HepG2 (cell line): ENCODE results near the gene NECAB2. TPM values are rescaled to one million over a fixed set of nuclear protein-coding genes. Genes with fewer than 3 reads are reported as not detected.
A peak's percentile ranks its signal among the peaks of the same experiment; 100 is the strongest.
"Not testable (repeated sequence)": the region's sequence is repeated elsewhere in the genome, so short reads cannot be mapped to it uniquely, and the experiment has no call there.

ENCODE experiments used
- ATAC-seq: fragments of 200-7000 bp; cut with Tn5 transposase; 3 replicates; pipeline ENCODE4 v1.9.1; 2020; ENCODE audit warnings: mild to moderate bottlenecking, moderate library complexity
- BruUV-seq: library from RNA; stranded (reverse); fragments of 400-500 nt; replicated peaks from 2 replicates; lab custom pipeline; 2021; lab: Mats Ljungman, UMichigan
- CTCF ChIA-PET: fragments of 300-600 bp; formaldehyde crosslinking; extraction: SDS; loops from one replicate; lab custom pipeline; 2021; ENCODE audit warnings: low total read pairs, inconsistent platforms, low intra/inter-chr PET ratio; lab: Yijun Ruan, JAX
- POLR2A ChIA-PET: fragments of 350-600 bp; sonication (Branson Sonifier 250); formaldehyde crosslinking; loops from one replicate; lab custom pipeline; 2020; ENCODE audit warnings: antibody characterized with exemption, inconsistent platforms; lab: Yijun Ruan, JAX
- DNase-seq: peaks from one replicate; pipeline ENCODE4 v3.0.0-alpha.2; 2015; ENCODE audit warnings: low spot score
- FAIRE-seq: peaks from 3 replicates; lab custom pipeline; 2011; peaks lifted over from hg19 to GRCh38; lab: Jason Lieb, UNC
- H2AFZ ChIP-seq: one replicate; pipeline ENCODE4 v1.6.1; 2011; ENCODE audit warnings: low read length, inconsistent platforms
- H3K27ac ChIP-seq: fragments of 300-600 bp; 3 replicates; pipeline ENCODE4 v1.8.0; 2011; ENCODE audit warnings: mixed run types, mild to moderate bottlenecking, mixed read lengths, low read length, inconsistent platforms; ENCODE audit not compliant: insufficient read depth; ENCODE audit errors: extremely low read length
- H3K27me3 ChIP-seq, 2 experiments: fragments of 200-600 bp in 1 of 2; 2 replicates in 1 of 2; 3 replicates in 1 of 2; pipeline versions ENCODE4 v1.6.0 to v1.8.0; 2011; ENCODE audit warnings: low read length in 2 of 2, mild to moderate bottlenecking in 2 of 2, moderate library complexity in 2 of 2, inconsistent platforms in 1 of 2; ENCODE audit not compliant: insufficient read depth in 2 of 2, control insufficient read depth in 1 of 2
- H3K36me3 ChIP-seq, 2 experiments: fragments of 200-600 bp in 1 of 2; replicated peaks in 1 of 2; 2 replicates in 1 of 2; 3 replicates in 1 of 2; pipeline versions ENCODE4 v1.5.1 to v1.8.0; 2011; ENCODE audit warnings: low read length in 2 of 2, inconsistent platforms in 1 of 2; ENCODE audit not compliant: insufficient read depth in 2 of 2, control insufficient read depth in 1 of 2
- H3K4me1 ChIP-seq: 2 replicates; pipeline ENCODE4 v1.5.1; 2012; ENCODE audit warnings: low read length, inconsistent platforms; ENCODE audit not compliant: insufficient read depth
- H3K4me2 ChIP-seq: 2 replicates; pipeline ENCODE4 v1.6.0; 2011; ENCODE audit warnings: low read depth, low read length, inconsistent platforms
- H3K4me3 ChIP-seq, 3 experiments: fragments of 200-600 bp in 1 of 3; sonication (generic), shearing (Covaris generic) in 1 of 3; replicated peaks in 1 of 3; 2 replicates each; pipeline ENCODE4 v1.5.1; 2011 to 2016; ENCODE audit warnings: low read length in 3 of 3, inconsistent platforms in 2 of 3, low read depth in 2 of 3, mild to moderate bottlenecking in 2 of 3, control low read depth in 1 of 3, mixed read lengths in 1 of 3; ENCODE audit not compliant: insufficient read depth in 1 of 3
- H3K79me2 ChIP-seq: one replicate; pipeline ENCODE4 v1.6.1; 2011; ENCODE audit warnings: low read length, inconsistent platforms; ENCODE audit not compliant: insufficient read depth
- H3K9ac ChIP-seq: 2 replicates; pipeline ENCODE4 v1.6.0; 2011; ENCODE audit warnings: mild to moderate bottlenecking, low read depth, low read length, inconsistent platforms; ENCODE audit not compliant: insufficient read depth
- H3K9me3 ChIP-seq: 2 replicates; pipeline ENCODE4 v1.5.1; 2012; ENCODE audit warnings: mild to moderate bottlenecking, low read length
- H4K20me1 ChIP-seq: 2 replicates; pipeline ENCODE4 v1.6.0; 2011; ENCODE audit warnings: inconsistent platforms, mild to moderate bottlenecking, low read length, moderate library complexity; ENCODE audit not compliant: insufficient read depth
- CTCF ChIP-seq: sonication (generic); formaldehyde crosslinking; IDR thresholded peaks from 2 replicates; pipeline ENCODE4 v1.5.0; 2020; ENCODE audit warnings: mild to moderate bottlenecking, missing genetic modification reagents, moderate library complexity
- MNT ChIP-seq: fragments of 450-650 bp; IDR thresholded peaks from 2 replicates; pipeline ENCODE4 v1.6.1; 2016
- MXI1 ChIP-seq: IDR thresholded peaks from 3 replicates; pipeline ENCODE4 v1.6.1; 2012; ENCODE audit warnings: low read depth, low read length, inconsistent platforms, borderline replicate concordance
- WGBS: methylation state at CpG from one replicate; pipeline ENCODE4 v1.1.6; 2017; ENCODE audit warnings: low lambda C conversion rate; 5-methylcytosine and 5-hydroxymethylcytosine counted together
- in situ Hi-C: cut with HindIII; loops from 2 replicates; pipeline ENCODE4 v1.10.0; 2017; ENCODE audit warnings: low pct_unique_long_range_greater_than_20kb; ENCODE audit not compliant: extremely low pct_ligation_motif_present
- intact Hi-C: fragments of 100-400 bp; cut with micrococcal nuclease; formaldehyde crosslinking; loops from one replicate; pipeline ENCODE4 v1.10.0; 2022; ENCODE audit not compliant: unreplicated experiment
- polyA plus RNA-seq, 8 experiments: library from polyadenylated mRNA; depleted of rRNA in 3 of 8; stranded (reverse) in 7 of 8; unstranded in 1 of 8; fragments of >200 nt; fragmentation: Illumina TruSeq in 4 of 8; extraction: Trizol in 4 of 8; gene quantifications; 2 replicates each; pipeline versions ENCODE4 v1.2.1 to v1.2.3, GENCODE V29; 2011 to 2016; ENCODE audit warnings: low read depth in 4 of 8, missing spikeins in 1 of 8, mixed read lengths in 1 of 8; ENCODE audit not compliant: insufficient read depth in 1 of 8
- total RNA-seq, 5 experiments: library from RNA; depleted of rRNA; stranded (reverse); fragments of >200 nt; fragmentation: Illumina TruSeq; extraction: Trizol; gene quantifications; 2 replicates each; pipeline ENCODE4 v1.2.3, GENCODE V29; 2016; ENCODE audit warnings: low read depth in 1 of 5

NECAB2 gene
- total and polyA plus RNA-seq, 2 of the 13 experiments (the other 11 are each of a cell fraction or from before 2014, with no cell fraction given): 0.21 to 0.49 TPM

- TF ChIP-seq MXI1 (0 out of 3 replicates have a peak, but pooled peaks have one; percentile 19), MNT (peak; percentile 58), CTCF (CRISPR knock-in tag) (peak; percentile 22; the same call in 1 of the 2 replicates)
- peak; percentile 53 for DNase-seq
- H3K36me3 ChIP-seq, H2AFZ ChIP-seq, H3K9ac ChIP-seq, FAIRE-seq, H3K4me3 ChIP-seq, H3K27me3 ChIP-seq, H3K27ac ChIP-seq, BruUV-seq, H3K9me3 ChIP-seq, CTCF ChIA-PET: not testable (repeated sequence)
- peak; percentile 12 for ATAC-seq
- peak overlapping the region; percentile 30; the same call in 1 of the 2 replicates for H3K4me2 ChIP-seq
- in situ Hi-C loops (loop anchor here (25.0 kb wide), 1 partner anchor 236 kb away; the partner anchor contains the start of genes ADAD2 and TAF1C), intact Hi-C loops (loop anchor here (5.0 to 10.0 kb wide), 2 partner anchors 126 to 226 kb away; no protein-coding TSS in a partner anchor)
- H3K4me1 ChIP-seq: peaks cover 84% of the 10 kb centered on the region
- peaks cover 22% of the 10 kb centered on the region for H4K20me1 ChIP-seq
- POLR2A ChIA-PET: interaction anchor here (2.7 kb wide), 1 partner anchor 13 kb away, joined by 9 read pairs; no protein-coding TSS in a partner anchor
- WGBS: 48% methylated on average over 6 of the region's 10 CpGs
- peaks cover 21% of the 10 kb centered on the region for H3K79me2 ChIP-seq
Observed at GRCh38 chr16:83950862-83951399, 17.1 kb upstream of the NECAB2 start.
